ENCODE measurements around the gene POU2AF3. TPM values are rescaled to one million over a fixed set of nuclear protein-coding genes. Genes with fewer than 3 reads are reported as not detected.
"Not testable (repeated sequence)": the region's sequence is repeated elsewhere in the genome, so short reads cannot be mapped to it uniquely, and the experiment has no call there.

The POU2AF3 gene
- total RNA-seq, result not detected

DNA sequence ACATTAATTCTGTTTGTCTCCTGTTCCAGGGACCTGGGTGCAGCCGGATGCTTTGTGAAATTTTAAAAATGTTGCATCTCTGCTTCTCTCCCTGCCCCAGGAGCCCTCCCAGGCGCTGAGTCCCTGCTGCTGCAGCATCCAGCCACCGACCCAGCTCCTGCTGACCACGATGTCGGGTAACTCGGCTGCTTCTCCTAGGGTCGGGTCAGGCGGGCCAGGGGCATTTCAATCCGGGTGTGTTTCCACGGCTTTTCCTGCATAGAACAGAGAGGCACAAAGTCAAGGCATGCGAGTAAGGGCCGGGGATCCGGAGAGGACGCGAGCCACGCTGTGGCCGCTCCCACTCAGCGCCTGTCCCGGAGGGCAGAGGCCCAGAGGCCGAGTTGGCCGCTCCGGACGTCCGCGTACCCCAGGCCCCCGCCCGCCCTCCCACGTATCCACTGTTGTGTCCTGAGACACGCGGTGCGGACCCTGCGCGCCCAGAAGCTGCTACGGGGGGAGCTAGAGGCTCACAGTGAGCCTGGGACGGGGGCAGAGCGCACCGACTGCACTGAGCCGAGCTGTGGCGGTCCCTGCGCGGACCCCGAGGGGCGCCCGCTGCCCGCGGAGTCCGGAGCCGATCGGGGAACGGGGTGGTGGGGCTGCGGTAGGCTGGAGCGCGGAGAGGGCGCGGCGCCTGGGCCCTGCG lies at the start of gene POU2AF3:
Gene POU2AF3 (plus strand): TSS at position 134 of the 688 bp plus-strand sequence. CDS start 36 bp downstream, at position 170.
- ATAC-seq (no peak), DNase-seq (no peak)
- H3K27ac Mint-ChIP-seq, result no peak within 1 kb of the TSS
- H3K4me3 Mint-ChIP-seq, result no peak within 1 kb of the TSS
- peaks cover 61% of the 10 kb centered on the region for H3K27me3 Mint-ChIP-seq
- no peaks in the 10 kb centered on the region for H3K36me3 Mint-ChIP-seq
- H3K4me1 Mint-ChIP-seq, result peaks cover 2% of the 10 kb centered on the region
- CTCF ChIA-PET, result interaction anchor here (1.3 kb wide), 1 partner anchor 124 kb away, joined by 4 read pairs; no protein-coding TSS in a partner anchor
- no peaks in the 10 kb centered on the region for H3K9me3 Mint-ChIP-seq (ENCODE audit: low read depth)

GRCh38 chr11:111250936-111251335 lies 47.4 kb upstream of the POU2AF3 start:
- Mint-ChIP-seq H3K4me1 (no peaks in the 10 kb centered on the region), H3K27me3 (peaks cover 32% of the 10 kb centered on the region), H3K9me3 (ENCODE audit: low read depth) (no peaks in the 10 kb centered on the region), H3K4me3 (no peak overlapping the region), H3K36me3 (no peaks in the 10 kb centered on the region), H3K27ac (no peak overlapping the region)
- DNase-seq (no peak), ATAC-seq (no peak)
- CTCF ChIA-PET, result interaction anchor here (1.0 kb wide), 1 partner anchor 178 kb away, joined by 3 read pairs; no protein-coding TSS in a partner anchor

DNA sequence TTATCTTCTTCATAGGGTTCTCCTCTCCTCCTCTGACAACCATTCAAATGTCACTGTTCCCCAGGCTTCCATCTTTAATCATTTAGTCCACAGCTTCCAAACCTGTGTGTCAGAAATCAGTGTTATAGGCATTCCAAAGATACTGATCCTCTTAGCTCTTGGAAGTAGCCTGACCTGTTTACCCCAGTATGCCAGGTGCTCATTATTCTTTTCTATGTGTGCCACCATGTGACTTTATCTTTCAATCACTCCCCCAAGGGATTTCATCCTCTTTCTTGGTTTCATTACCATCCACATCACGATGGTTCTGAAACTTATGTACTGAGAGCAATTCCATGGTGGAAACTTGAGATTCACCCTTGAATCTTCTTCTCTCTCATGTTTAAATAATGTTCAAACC lies 45.2 kb upstream of the POU2AF3 start:
- H3K36me3 Mint-ChIP-seq, result no peaks in the 10 kb centered on the region
- no peak overlapping the region for H3K4me3 Mint-ChIP-seq
- CTCF ChIA-PET, result interaction anchor here (1.0 kb wide), 1 partner anchor 23 kb away, joined by 3 read pairs; no protein-coding TSS in a partner anchor
- DNase-seq (no peak), ATAC-seq (no peak)
- peaks cover 34% of the 10 kb centered on the region for H3K27me3 Mint-ChIP-seq
- H3K9me3 Mint-ChIP-seq (ENCODE audit: low read depth), result no peaks in the 10 kb centered on the region
- no peaks in the 10 kb centered on the region for H3K4me1 Mint-ChIP-seq
- H3K27ac Mint-ChIP-seq, result no peak overlapping the region

DNA sequence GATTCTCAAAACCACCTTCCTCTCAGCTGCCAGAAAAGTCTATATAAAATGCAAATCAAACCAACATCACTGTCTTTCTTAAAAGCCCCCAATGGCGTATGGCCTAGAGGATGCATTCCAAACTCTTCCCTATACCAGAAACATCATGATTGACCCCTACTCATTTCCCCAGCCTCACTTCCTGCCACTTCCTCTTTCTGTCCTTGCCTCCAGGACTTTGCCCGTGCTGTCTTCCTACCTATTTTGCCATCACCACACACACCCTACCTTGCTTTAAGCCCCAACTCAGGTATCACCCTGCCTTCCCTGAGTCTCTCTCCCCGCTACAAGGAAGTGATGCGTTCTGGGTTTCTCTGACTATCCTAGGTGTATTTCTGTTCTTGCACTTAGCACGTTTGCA lies 44.7 kb upstream of the POU2AF3 start:
- CTCF ChIA-PET, result no interaction called here
- no peaks in the 10 kb centered on the region for H3K9me3 Mint-ChIP-seq (ENCODE audit: low read depth)
- H3K27me3 Mint-ChIP-seq, result peaks cover 32% of the 10 kb centered on the region
- H3K27ac Mint-ChIP-seq, result no peak overlapping the region
- H3K36me3 Mint-ChIP-seq, result no peaks in the 10 kb centered on the region
- H3K4me1 Mint-ChIP-seq, result no peaks in the 10 kb centered on the region
- no peak for DNase-seq
- ATAC-seq, result no peak
- no peak overlapping the region for H3K4me3 Mint-ChIP-seq

- CTCF ChIA-PET, result no interaction called here
- Mint-ChIP-seq H3K36me3 (no peaks in the 10 kb centered on the region), H3K4me3 (no peak overlapping the region), H3K9me3 (ENCODE audit: low read depth) (no peaks in the 10 kb centered on the region), H3K27ac (no peak overlapping the region), H3K4me1 (no peaks in the 10 kb centered on the region), H3K27me3 (peaks cover 48% of the 10 kb centered on the region)
- no peak for DNase-seq
- no peak for ATAC-seq
These were observed 40.3 kb upstream of the POU2AF3 start for GRCh38 chr11:111258046-111258445.

- Mint-ChIP-seq H3K27ac (no peak overlapping the region), H3K9me3 (ENCODE audit: low read depth) (no peaks in the 10 kb centered on the region), H3K27me3 (peaks cover 51% of the 10 kb centered on the region), H3K4me3 (no peak overlapping the region), H3K4me1 (no peaks in the 10 kb centered on the region), H3K36me3 (no peaks in the 10 kb centered on the region)
- no peak for DNase-seq
- no peak for ATAC-seq
- CTCF ChIA-PET, result interaction anchor here (0.6 kb wide), 1 partner anchor 854 kb away, joined by 3 read pairs; no protein-coding TSS in a partner anchor
These were observed 38.5 kb upstream of the POU2AF3 start for GRCh38 chr11:111259896-111260295.

DNA sequence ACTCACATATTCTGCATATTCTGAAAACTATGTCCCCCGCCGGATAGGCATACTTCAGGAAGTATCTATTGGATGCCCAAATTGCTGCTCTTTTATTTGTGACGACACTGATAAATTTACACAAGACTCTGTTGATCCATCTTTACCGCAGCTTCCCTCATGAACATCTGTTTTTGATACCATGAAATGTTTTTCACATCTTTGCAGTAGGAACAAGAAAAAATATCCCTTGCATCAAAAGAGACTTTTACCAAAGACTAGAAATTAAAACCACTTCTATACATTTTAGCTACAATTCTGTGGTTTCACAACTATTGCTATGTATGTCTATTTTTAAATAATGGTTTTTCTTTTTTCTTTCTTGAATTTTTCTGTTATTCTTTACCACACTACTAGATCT lies 37.5 kb upstream of the POU2AF3 start:
- DNase-seq (no peak), ATAC-seq (no peak)
- H3K27ac Mint-ChIP-seq, result no peak overlapping the region
- no peaks in the 10 kb centered on the region for H3K9me3 Mint-ChIP-seq (ENCODE audit: low read depth)
- no peak overlapping the region for H3K4me3 Mint-ChIP-seq
- peaks cover 48% of the 10 kb centered on the region for H3K27me3 Mint-ChIP-seq
- CTCF ChIA-PET, result interaction anchor here (1.3 kb wide), 1 partner anchor 22 kb away, joined by 4 read pairs; no protein-coding TSS in a partner anchor
- H3K4me1 Mint-ChIP-seq, result no peaks in the 10 kb centered on the region
- no peaks in the 10 kb centered on the region for H3K36me3 Mint-ChIP-seq

GRCh38 chr11:111264646-111265045 lies 33.7 kb upstream of the POU2AF3 start:
- no peaks in the 10 kb centered on the region for H3K36me3 Mint-ChIP-seq
- H3K27me3 Mint-ChIP-seq, result peaks cover 41% of the 10 kb centered on the region
- CTCF ChIA-PET, result no interaction called here
- no peak overlapping the region for H3K27ac Mint-ChIP-seq
- no peak for DNase-seq
- no peaks in the 10 kb centered on the region for H3K9me3 Mint-ChIP-seq (ENCODE audit: low read depth)
- H3K4me1 Mint-ChIP-seq, result no peaks in the 10 kb centered on the region
- no peak overlapping the region for H3K4me3 Mint-ChIP-seq
- ATAC-seq, result no peak

DNA sequence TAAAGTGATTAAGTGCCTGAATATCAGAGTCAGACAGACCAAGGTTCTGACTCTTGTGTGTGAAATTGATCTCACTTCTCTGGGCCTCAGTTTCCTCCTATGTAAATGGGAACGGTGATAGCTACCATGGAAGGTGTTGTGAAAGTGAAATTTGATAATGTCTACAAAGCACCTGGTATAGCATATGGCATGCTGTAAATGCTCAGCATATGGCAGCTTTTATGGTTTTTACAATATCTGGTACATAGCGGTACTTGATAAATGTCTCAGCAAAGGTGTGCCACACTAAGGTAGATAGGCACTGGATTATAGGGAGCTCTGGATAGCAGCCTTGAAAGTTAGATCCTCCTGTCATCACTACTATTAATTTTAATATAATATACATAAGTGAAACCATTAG lies 32.9 kb upstream of the POU2AF3 start:
- H3K27ac Mint-ChIP-seq, result no peak overlapping the region
- H3K9me3 Mint-ChIP-seq (ENCODE audit: low read depth), result no peaks in the 10 kb centered on the region
- H3K27me3 Mint-ChIP-seq, result peaks cover 38% of the 10 kb centered on the region
- no peaks in the 10 kb centered on the region for H3K36me3 Mint-ChIP-seq
- CTCF ChIA-PET, result no interaction called here
- no peaks in the 10 kb centered on the region for H3K4me1 Mint-ChIP-seq
- ATAC-seq, result no peak
- no peak overlapping the region for H3K4me3 Mint-ChIP-seq
- DNase-seq, result no peak

- H3K4me3 Mint-ChIP-seq; H3K36me3 Mint-ChIP-seq; DNase-seq; CTCF ChIA-PET; ATAC-seq; H3K27ac Mint-ChIP-seq; H3K9me3 Mint-ChIP-seq (ENCODE audit: low read depth); H3K4me1 Mint-ChIP-seq: not testable (repeated sequence)
- H3K27me3 Mint-ChIP-seq, result peaks cover 29% of the 10 kb centered on the region
These were observed 30.0 kb upstream of the POU2AF3 start for GRCh38 chr11:111268303-111268702.

DNA sequence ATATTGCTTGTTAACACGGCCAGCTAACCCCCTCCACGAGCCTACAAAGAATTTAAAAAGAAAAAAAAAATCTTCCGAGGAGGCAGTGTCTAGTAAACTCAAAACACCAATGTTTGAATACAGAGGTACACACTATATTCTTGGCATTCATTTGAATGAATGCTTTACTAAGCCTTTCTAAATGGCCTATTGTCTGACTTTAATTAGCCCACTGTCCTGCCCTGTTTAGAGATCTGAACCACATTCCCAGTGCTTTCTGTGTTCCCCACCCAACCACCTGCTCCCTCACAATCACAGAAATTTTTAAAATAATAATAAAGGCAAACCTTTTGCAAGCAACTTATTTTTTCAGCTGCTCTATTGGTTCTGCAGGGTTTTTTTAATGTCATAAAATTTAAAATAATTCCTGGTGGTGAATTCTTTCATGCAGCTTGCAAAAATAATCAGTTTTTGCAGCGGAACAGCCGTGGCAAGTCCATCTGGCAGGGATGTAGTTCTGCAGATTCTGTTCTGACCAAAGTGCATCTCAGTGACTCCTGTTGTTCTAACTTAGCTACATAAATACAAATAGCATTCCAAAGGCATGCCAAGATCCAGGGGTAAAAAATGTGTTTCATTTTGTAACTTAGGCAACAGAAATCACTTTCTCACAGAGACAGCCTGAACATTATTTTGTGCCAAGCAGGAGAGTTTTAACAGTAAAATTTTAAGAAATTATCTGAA lies 29.0 kb upstream of the POU2AF3 start:
- H3K4me1 Mint-ChIP-seq, result peaks cover 6% of the 10 kb centered on the region
- peaks cover 25% of the 10 kb centered on the region for H3K27me3 Mint-ChIP-seq
- H3K9me3 Mint-ChIP-seq (ENCODE audit: low read depth), result no peaks in the 10 kb centered on the region
- no peaks in the 10 kb centered on the region for H3K36me3 Mint-ChIP-seq
- no peak overlapping the region for H3K4me3 Mint-ChIP-seq
- CTCF ChIA-PET, result interaction anchor here (0.8 kb wide), 1 partner anchor 13 kb away, joined by 4 read pairs; no protein-coding TSS in a partner anchor
- H3K27ac Mint-ChIP-seq, result no peak overlapping the region
- no peak for DNase-seq
- ATAC-seq, result no peak

DNA sequence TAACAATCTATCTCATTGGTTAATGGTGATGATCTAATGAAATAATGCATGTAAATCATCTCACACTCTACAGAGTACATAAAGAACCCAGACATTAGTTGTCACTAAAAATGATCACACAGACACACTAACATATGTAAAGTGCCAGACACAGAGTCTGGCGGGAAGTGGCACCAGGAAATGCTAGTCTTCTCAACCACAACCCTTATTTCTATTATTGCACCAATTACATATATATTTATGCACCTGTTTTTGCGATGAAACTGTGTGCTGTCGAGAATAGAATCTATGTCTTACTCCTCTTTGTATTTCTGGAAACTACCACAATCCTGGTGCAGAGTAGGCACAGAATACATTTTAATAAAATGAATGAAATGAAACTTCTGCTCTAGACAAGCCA lies 25.9 kb upstream of the POU2AF3 start:
- H3K36me3 Mint-ChIP-seq, result no peaks in the 10 kb centered on the region
- no peak overlapping the region for H3K4me3 Mint-ChIP-seq
- no peak overlapping the region for H3K27ac Mint-ChIP-seq
- ATAC-seq, result no peak
- H3K4me1 Mint-ChIP-seq, result peaks cover 6% of the 10 kb centered on the region
- DNase-seq, result no peak
- no peaks in the 10 kb centered on the region for H3K9me3 Mint-ChIP-seq (ENCODE audit: low read depth)
- H3K27me3 Mint-ChIP-seq, result peaks cover 37% of the 10 kb centered on the region
- CTCF ChIA-PET, result no interaction called here

GRCh38 chr11:111282562-111283075 lies 15.7 kb upstream of the POU2AF3 start:
- H3K27ac Mint-ChIP-seq, result no peak overlapping the region
- no peaks in the 10 kb centered on the region for H3K36me3 Mint-ChIP-seq
- no peak for DNase-seq
- no peaks in the 10 kb centered on the region for H3K9me3 Mint-ChIP-seq (ENCODE audit: low read depth)
- H3K4me1 Mint-ChIP-seq, result no peaks in the 10 kb centered on the region
- no peak overlapping the region for H3K4me3 Mint-ChIP-seq
- peaks cover 18% of the 10 kb centered on the region for H3K27me3 Mint-ChIP-seq
- no peak for ATAC-seq
- CTCF ChIA-PET, result interaction anchor here (0.7 to 4.8 kb wide), 15 partner anchors 13 to 172 kb away, joined by 3 to 64 read pairs (median 4); no protein-coding TSS in a partner anchor
